RWPE2 (cell line): ENCODE data around the gene CPA5.
A peak's percentile ranks its signal among the peaks of the same experiment; 100 is the strongest.

ENCODE experiments used
- ATAC-seq: fragments of 200-7000 bp; cut with Tn5 transposase; 3 replicates; pipeline ENCODE4 v1.9.1; 2021; ENCODE audit warnings: low read depth
- DNase-seq: peaks from one replicate; pipeline ENCODE4 v3.0.0-alpha.2; 2020; ENCODE audit warnings: low spot score
- H3K27ac ChIP-seq: fragments of 450-650 bp; 2 replicates; pipeline ENCODE4 v1.5.1; 2017; ENCODE audit warnings: mild to moderate bottlenecking; ENCODE audit not compliant: poor library complexity, severe bottlenecking
- H3K27me3 ChIP-seq: fragments of 250-450 bp; sonication (Bioruptor Pico); 2 replicates; pipeline ENCODE4 v1.5.1; 2021; ENCODE audit warnings: mild to moderate bottlenecking, moderate library complexity; ENCODE audit not compliant: insufficient read depth, poor library complexity, severe bottlenecking
- H3K36me3 ChIP-seq: fragments of 250-450 bp; sonication (Bioruptor Pico); 2 replicates; pipeline ENCODE4 v1.5.1; 2020; ENCODE audit warnings: low read depth, mild to moderate bottlenecking, moderate library complexity
- H3K4me1 ChIP-seq: fragments of 250-450 bp; sonication (Bioruptor Pico); 2 replicates; pipeline ENCODE4 v1.5.1; 2021; ENCODE audit warnings: mild to moderate bottlenecking, moderate library complexity; ENCODE audit not compliant: insufficient read depth, poor library complexity, severe bottlenecking
- H3K4me3 ChIP-seq: fragments of 250-450 bp; sonication (Bioruptor Pico); 2 replicates; pipeline ENCODE4 v1.5.1; 2021; ENCODE audit warnings: mild to moderate bottlenecking, moderate library complexity; ENCODE audit not compliant: severe bottlenecking
- H3K9me3 ChIP-seq: fragments of 250-450 bp; sonication (Bioruptor Pico); 2 replicates; pipeline ENCODE4 v1.5.1; 2021; ENCODE audit warnings: mild to moderate bottlenecking, moderate library complexity; ENCODE audit not compliant: severe bottlenecking
- CTCF ChIP-seq: fragments of 450-650 bp; IDR thresholded peaks from one replicate; pipeline ENCODE4 v1.5.1; 2017; ENCODE audit warnings: mild to moderate bottlenecking, moderate library complexity; ENCODE audit not compliant: poor library complexity, severe bottlenecking

Gene CPA5

GRCh38 chr7:130409712-130410072 is 65.1 kb downstream of the CPA5 start:
- no peaks in the 10 kb centered on the region for H3K9me3 ChIP-seq

GRCh38 chr7:130410868-130411541 is 66.4 kb downstream of the CPA5 start:
- H3K4me3 ChIP-seq: no peak overlapping the region
- TF ChIP-seq CTCF: no peak
- no peaks in the 10 kb centered on the region for H3K4me1 ChIP-seq
- peaks cover 14% of the 10 kb centered on the region; the same call in 1 of the 2 replicates for H3K36me3 ChIP-seq
- H3K9me3 ChIP-seq: no peaks in the 10 kb centered on the region
- no peaks in the 10 kb centered on the region for H3K27me3 ChIP-seq
- no peak overlapping the region for H3K27ac ChIP-seq
- no peak for ATAC-seq
- no peak for DNase-seq

More at GRCh38 chr7:130409712-130410072, 65.1 kb downstream of the CPA5 start:
- Histone ChIP-seq H3K36me3 (peaks cover 14% of the 10 kb centered on the region; the same call in 1 of the 2 replicates), H3K4me3 (no peak overlapping the region), H3K27me3 (no peaks in the 10 kb centered on the region), H3K4me1 (no peaks in the 10 kb centered on the region), H3K27ac (no peak overlapping the region)
- ATAC-seq (no peak), DNase-seq (no peak)
- no peak for TF ChIP-seq CTCF

- TF ChIP-seq CTCF: no peak
- no peak overlapping the region for H3K4me3 ChIP-seq
- H3K27ac ChIP-seq: no peak overlapping the region
- H3K9me3 ChIP-seq: no peaks in the 10 kb centered on the region
- peaks cover 14% of the 10 kb centered on the region; the same call in 1 of the 2 replicates for H3K36me3 ChIP-seq
- no peaks in the 10 kb centered on the region for H3K27me3 ChIP-seq
- peaks cover 7% of the 10 kb centered on the region for H3K4me1 ChIP-seq
- ATAC-seq: no peak
- DNase-seq: no peak
These were observed 68.6 kb downstream of the CPA5 start for GRCh38 chr7:130413201-130413600.

GRCh38 chr7:130415006-130415405 is 70.4 kb downstream of the CPA5 start:
- H3K4me1 ChIP-seq: peaks cover 25% of the 10 kb centered on the region
- no peak for DNase-seq
- TF ChIP-seq CTCF: no peak
- no peaks in the 10 kb centered on the region for H3K9me3 ChIP-seq
- H3K27me3 ChIP-seq: no peaks in the 10 kb centered on the region
- H3K36me3 ChIP-seq: 0 out of 2 replicates have a peak, but pooled peaks cover 14% of the 10 kb centered on the region
- H3K4me3 ChIP-seq: no peak overlapping the region
- no peak for ATAC-seq
- no peak overlapping the region for H3K27ac ChIP-seq

- peaks cover 41% of the 10 kb centered on the region for H3K4me1 ChIP-seq
- TF ChIP-seq CTCF: no peak
- no peaks in the 10 kb centered on the region for H3K36me3 ChIP-seq
- DNase-seq (no peak), ATAC-seq (no peak)
- no peak overlapping the region for H3K4me3 ChIP-seq
- H3K9me3 ChIP-seq: no peaks in the 10 kb centered on the region
- H3K27ac ChIP-seq: peak overlapping the region; percentile 83
- no peaks in the 10 kb centered on the region for H3K27me3 ChIP-seq
These were observed 72.6 kb downstream of the CPA5 start for GRCh38 chr7:130417213-130417612.
